ENCODE measurements around the gene SUPT16H.
"Not testable (repeated sequence)": the region's sequence is repeated elsewhere in the genome, so short reads cannot be mapped to it uniquely, and the experiment has no call there.

Gene SUPT16H

DNA sequence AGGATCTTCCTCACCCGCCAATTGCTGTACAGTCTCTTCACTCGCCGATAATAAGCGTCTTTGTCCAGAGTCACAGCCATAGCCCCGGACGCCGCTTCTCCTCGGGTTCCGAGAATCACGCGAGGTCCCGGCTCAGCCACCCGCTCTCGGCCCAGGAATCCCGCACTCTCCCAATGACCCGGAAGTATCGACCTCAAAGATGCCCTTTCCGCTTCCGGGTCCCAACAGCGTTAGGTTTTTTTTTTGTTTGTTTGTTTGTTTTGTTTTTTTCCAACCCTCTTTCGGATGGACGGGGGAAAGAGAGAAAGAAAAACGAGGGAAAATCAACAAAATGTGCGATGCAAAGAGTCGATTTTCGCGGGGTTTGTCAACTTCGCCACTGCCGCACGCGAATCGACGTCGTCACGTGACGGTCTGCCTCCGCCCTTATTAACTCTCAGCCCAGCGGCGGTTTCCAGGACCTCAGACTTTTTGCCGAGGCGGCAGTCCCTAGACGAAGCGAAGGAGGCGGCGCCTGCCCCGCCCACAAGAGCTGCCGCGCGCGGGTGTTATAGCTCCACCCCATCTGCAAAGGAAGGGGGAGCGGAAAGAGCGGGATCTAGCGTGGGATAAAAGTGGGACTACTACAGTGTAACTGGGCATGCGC lies at the start of gene SUPT16H:
SUPT16H (minus strand) TSS at position 172 of the 646 bp plus-strand sequence; CDS start at position 80, 92 bp downstream.
- DNase-seq, result peak; percentile 91

DNA sequence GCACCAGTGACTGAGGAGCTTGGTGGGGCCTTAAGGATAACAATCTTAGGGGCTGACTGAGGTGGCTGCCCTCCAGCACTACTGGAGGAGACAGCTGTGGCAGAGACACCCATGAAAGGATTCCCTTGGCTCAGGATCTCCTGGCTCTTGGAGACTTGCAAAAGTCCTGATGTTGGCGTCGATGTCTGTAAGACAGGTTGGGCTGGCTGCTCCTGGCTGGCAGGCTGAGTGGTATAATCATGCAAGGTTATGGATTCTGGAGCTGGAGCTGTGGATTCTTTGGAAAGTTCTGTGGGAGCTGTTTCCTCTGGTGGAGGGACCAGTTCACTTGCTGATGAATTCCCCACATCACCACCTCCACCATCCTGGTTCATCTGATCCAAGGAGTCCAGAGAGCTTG lies 47.3 kb upstream of the SUPT16H start:
- DNase-seq, result no peak

DNA sequence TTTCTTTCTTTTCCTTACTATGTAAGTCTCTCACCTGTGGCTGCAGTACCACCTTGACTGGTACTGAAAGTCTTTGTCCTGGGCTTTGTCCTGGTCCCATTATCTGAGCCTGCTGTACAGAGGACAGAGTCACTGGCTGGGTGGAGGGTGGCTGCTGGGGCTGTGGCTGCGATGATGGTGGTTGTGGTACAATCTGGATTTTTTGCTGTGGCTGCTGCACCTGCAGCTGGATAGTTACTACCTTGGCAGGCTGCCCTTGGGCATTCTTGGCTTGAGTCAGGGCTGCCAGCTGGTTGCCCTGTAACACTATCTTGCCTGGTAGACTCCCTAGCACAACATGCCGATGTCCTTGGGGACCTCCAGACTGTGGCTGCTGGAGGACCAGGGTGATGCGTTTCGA lies 45.1 kb upstream of the SUPT16H start:
- DNase-seq, result no peak

DNA sequence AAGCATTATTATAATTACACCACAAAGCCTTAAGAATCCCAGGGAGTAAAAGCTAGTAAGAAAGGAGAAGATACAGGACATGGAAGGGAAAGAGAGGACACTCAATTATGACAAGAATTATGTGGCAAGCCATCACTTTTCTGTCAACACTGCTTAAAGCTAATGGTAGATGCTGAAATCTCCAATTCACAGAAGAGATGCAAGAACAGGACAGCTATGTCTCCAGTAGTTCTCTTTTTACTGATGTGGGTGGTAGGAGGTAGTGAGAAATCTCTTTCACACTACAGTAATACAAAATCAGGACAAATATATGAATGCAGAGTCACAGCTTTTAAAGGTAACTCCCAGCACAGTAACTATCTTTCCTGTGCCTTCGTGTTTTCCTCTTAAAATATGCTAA lies 42.9 kb upstream of the SUPT16H start:
- no peak for DNase-seq

DNA sequence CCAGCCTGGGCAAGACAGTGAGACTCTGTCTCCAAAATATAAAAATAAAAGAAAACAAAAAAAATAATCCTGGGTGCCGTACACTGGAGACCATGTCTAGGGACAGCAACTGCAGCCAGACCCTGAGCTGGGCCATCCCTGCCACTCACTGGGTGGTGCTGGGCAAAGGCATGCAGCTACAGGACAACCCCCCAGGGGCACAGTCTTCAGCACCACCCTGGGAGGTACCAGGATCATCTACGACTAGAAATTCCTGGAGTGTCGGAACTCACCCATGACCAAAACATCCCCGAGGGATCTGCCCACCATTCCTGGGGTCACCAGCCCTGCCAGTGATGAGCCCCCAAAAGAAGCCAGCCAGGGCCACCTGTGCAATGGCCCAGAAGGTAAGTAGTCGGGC lies 35.7 kb upstream of the SUPT16H start:
- DNase-seq, result no peak

DNA sequence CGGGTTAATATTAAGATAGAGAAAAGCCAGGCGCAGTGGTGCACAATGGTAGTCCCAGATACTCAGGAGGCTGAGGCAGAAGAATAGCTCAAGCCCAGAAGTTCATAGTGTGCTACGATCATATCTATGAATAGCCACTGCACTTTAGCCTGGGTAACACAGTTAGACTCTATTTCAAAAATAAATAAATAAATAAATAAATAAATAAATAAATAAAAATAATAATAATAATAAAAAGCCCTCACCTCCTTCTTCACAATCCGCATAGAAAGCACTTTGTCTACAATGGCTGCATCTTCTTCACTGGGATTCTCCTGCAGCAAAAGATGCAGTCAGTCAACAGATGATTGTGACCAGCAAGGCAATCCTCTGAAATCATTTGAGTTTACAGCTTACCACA lies 31.5 kb upstream of the SUPT16H start:
- DNase-seq, result no peak

DNA sequence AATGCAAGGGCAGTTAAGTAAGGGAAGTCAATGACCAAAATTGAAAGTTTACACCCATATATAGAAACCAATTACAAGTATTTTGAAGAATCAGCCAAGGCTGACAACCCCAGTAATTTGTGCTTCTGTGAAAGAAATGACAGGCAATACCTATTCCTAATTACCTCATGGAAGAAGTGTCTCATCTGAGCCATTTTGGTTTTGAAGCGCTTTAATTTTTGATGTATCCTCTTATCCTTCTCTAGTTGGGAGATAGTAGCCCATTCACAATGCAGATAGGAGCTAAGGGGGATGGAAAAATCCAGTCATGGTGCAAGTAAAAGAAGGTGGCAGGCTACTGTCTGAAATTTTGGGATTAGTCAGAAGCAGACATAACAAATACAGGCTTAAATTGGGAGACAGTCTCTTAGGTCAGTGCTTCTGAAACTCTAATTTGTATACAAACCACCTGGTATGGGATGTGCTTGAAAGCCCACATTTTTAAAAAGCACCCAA lies 30.4 kb upstream of the SUPT16H start:
- no peak for DNase-seq

DNA sequence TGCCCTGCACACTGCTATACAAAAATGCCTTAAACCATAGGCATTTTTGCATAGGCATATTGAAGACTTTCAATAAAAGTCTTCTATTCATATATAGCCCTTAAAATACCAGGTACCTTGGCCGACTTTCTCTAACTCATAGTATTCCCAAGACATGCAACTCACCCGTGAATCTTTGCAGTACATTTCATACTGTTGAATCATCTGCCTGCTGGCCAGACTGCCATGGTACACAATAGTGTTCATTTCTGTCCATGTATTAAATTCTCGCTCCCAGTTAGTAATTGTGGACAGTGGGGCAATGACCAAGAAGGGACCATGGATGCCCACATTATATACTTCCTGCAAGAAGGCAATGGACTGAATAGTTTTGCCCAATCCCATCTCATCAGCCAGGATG lies 24.3 kb upstream of the SUPT16H start:
- DNase-seq, result no peak

DNA sequence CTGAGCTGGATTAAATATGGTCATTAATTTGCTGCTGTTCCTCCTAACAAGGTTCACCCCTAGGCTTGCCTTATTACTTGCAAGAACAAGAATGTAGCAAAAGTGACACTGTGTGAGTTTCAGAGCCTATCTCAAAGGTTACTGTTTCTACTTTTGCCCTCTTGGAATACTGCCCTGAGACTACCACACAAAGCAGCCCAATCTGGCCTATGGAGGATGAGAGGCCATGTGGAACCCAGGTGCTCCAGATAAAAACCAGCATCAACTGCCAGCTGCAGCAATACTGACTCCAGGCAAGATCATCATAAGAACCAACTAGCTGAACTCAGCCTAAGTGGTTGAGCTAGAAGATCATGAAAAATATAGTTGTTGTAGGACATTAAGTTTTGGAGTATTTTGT lies 22.4 kb upstream of the SUPT16H start:
- no peak for DNase-seq

DNA sequence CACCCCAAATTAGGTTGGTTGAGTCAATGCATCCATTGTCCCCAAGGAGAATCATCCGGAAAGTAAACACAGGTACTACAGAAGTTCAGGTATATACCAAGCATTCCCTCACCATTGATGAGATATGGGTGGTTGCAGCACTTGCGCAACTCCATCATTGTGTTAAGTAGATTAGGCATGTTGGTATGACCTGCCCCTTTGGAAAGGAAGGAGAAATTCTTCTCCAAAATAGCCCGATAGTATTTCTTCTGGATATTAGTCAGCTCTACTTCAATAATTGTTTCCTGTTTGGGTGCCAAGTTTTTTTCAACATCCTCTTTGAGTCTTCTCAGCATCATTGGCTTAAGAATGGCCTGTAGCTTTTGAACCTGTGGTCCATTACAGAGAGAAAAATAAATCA lies 21.3 kb upstream of the SUPT16H start:
- no peak for DNase-seq

DNA sequence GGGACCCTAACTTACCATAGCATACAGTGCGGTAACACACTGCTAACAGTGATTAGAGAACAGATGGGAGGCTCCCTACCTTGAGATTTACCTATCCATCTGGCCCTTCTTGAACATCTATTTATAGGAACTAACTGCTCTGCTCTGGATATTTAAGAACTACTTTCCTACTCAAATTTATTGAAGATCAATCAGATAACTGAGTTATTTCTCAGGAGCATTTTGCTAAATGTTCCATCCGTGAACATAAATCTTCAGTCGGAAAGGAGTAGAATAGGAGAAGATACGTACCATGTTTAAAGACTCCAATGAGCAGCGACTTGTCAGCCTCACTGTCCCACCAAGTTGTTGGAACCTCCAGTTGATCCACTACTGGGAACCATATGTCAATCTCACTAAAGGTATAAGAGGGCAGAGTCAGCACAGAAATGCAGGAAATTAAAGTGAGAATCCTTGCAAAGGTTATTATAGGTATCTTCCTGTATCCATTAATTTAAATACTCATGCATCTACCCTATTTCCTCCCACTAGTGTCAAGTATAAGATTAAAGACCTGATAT lies 15.6 kb upstream of the SUPT16H start:
- DNase-seq, result no peak

DNA sequence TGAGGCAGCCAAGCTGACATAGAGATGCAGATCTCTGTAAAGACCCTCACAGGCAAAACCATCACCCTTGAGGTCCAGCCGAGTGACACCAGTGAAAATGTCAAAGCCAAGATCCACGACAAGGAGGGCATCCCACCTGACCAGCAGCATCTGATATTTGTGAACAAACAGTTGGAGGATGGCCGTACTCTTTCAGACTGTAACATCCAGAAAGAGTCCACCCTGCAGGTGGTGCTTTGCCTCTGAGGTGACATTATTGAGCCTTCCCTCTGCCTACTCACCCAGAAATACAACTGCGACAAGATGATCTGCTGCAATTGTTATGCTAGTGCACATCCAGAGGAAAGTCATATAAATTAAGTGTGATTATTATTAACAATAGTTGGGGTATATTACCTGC lies 15.1 kb upstream of the SUPT16H start:
- no peak for DNase-seq

DNA sequence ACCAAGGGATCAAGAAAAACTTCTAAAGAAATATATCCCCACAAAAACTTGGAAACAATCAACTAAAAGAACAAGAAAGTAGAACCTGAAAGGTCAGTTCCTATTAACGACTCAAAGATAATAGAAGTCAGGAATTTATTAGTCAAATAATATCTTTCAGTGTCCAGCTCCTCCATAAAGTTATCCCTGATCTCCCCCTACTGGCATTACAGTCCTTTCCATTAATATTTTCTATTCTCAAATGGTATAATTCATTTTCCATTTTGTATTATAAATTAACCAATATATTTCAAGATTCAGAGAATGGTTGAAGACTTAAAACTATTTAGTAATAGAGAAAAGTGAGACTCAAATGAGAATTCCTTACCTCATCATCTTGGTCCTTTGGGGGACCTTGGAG lies 11.6 kb upstream of the SUPT16H start:
- DNase-seq, result no peak

DNA sequence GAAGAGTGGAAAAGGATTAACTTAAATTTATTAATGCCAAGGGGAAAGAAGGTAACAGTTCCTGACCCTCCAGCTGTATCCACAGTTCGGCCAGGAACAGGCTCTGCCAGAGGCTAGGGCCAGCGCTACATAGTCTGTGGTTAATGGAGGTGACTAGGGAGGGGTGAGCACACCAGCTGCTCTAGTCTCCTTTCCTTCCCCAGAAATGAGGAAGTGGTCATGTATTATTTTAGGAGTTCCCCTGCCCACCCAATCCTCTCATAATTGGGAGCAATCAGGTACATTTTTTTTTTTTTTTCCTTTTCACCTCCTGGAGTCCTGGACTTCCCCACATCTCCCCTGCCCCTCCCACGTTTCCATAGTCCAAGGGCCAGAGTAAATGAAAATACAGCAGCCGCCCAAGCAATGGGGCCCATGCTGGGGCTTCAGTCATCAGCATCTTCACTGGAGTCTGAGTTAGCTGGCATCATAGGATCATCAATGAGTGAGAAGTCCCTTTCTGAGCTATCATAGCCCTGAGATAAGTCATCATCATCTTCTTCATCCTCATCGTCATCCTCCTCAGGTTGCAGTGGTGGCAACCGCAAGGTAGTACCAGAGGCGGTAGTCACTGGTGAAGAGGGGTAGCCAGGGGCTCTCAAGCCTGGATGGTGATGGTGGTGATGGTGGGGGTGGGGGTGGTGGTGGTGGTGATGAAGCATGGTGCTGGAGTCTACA lies 1.5 kb upstream of the SUPT16H start:
- DNase-seq, result no peak

DNA sequence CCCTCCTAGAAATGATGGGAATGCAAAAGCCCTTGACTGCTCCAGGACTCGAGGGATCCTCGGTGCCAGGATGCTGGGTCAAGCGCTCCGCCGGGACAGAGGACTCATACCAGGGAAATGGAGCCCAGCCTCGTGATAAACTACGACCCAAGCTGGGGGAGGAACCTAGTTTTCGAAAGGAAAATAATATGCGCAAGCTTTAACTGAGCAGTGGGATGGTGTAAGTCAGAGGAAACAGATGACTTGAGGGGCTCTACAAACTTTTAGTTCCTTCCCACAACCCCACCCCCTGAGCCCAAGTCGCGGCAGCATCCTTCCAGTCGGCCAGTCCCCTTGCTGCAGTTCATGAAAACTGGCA lies 654 bp upstream of the SUPT16H start:
- DNase-seq, result no peak

DNA sequence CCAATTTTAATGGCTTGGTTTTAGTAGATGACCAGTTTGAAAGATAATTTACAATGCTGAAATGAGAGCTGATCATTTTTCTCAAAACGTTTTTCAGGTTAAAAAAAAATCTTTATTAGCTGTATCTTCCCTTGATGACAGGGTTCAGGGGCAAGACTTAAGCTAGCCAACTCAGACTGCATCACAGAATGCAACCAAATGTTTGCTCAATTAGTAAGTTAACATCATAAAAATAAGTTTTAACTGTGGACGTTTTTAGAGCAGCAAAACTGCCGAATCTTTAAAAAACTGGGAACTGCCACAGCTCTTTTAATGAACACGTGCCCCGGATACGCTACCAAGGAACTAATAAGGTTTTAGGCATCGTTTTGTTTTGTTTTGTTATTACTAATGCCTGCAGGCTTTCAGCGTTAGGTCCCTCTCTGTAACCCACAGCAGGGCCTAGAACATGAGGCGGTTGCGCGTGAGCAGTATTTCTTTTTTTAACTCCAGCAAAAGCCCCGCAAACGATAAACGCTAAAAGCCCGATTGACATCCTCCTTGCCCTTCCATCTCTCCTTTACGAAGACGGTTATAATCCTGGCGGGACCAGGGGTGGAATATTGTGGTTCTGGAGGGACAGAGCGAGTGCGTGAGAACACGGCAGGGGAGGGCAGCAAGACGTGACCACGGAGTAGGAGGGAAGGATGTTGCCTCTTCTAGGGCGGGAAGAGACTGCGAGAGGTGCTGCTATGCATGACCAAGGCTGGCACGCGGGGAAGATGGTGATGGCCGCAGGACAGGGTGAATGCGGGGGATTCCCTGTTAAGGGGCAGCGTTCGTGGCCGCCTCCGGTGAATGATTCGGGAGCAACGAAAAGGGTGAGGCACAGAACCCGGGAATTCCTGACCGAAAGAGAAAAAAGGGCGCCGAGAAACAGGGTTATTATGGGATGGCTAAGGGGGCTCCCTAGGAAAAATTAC lies 652 bp downstream of the SUPT16H start:
- DNase-seq, result peak; percentile 52

DNA sequence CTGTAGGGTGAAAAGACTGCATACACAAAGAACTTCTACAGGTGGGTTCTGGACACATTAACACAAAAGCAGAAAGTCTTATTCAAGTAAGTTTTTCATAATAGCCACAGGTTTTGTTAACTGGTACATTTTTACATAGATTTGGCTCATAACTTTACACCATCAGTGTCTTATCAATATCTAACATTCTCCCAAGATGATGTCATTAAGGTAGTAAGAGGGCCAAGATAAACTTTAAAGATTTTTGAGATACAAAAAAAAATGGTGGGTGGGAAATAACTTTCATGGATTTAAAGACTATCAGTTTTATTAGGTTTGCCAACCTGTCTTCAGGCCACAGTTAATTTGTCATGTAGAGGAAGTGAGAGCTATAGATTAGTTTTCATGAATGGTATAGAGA lies 1.7 kb downstream of the SUPT16H start:
- DNase-seq, result no peak

DNA sequence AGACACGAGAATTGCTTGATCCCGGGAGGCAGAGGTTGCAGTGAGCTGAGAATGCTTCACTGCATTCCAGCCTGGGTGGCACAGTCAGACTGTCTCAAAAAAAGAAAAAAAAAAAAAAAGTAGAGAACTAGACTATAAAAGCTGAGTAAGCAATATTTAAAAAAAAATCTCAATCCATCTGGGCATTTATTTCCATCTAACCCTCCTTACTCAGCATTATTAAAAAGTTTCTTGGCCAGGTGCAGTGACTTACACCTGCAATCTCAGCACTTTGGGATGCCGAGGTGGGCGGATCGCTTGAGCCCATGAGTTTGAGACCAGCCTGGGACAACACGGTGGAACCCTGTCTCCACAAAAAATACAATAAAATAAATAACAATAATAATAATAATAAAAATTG lies 4.5 kb downstream of the SUPT16H start:
- no peak for DNase-seq

DNA sequence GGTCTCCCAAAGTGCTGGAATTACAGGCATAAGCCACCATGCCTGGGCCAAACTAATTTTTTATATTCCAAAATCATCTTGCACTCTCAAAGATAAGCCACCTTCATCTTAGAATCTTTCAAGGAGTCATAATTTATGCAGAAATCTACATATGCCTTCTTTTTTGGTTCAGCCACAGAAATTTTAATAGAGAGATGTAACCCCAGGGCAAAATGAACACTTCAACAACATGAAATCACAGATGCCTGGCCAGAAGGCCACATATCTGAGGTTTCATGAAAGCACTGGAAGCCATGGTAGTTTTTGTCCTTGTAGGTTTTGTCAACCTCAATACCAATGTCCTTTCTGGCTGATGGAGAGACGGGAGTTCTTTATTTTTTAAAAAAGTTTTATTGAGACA lies 9.8 kb downstream of the SUPT16H start:
- DNase-seq, result no peak

DNA sequence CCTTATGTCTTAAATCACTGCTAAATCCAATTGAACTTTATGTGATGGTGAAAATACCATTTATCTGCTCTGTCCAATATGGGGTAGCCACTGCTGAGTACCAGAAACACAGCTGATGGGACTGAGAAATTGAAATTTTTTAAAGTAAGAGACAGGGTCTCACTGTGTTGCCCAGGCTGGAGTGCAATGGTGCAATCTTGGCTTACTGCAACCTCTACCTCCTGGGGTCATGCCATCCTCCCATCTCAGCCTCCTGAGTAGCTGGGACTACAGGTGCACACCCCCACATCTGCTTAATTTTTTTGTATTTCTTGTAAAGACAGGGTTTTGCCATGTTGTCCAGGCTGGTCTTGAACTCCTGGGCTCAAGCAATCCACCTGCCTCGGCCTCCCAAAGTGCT lies 11.0 kb downstream of the SUPT16H start:
- DNase-seq, result not testable (repeated sequence)

DNA sequence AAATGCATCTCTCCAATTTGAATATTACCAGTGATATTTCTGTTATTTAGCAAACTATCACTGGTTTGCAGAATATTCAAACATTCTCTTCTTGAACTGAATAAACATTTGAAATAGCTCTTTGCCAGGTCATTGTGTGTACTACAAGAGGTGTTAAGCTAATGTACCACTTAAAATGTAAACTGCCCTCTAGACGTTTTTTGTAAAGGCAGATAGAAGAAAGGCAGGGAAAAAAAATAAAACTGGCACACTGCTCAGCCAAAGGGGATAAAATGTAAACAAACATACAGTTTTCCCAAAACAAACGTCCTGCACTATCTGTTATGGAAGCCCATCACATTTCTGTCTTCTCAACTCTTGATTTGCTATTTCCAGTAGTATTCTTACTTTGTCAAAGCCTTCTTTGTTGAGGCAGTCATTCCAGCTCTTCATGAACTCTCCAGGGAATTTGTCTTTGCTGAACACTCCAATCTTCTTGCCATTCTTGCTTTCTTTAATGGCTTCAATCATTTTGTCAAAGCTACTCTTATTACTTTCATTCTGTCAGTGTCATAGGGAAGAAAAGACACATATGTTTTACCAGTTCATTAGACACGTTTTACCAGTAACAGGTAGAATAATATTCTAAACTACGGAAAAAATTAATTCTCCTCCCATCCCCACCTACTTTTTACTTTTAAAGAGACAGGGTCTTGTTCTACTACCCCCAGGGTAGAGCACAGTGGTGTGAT lies 13.7 kb downstream of the SUPT16H start:
- no peak for DNase-seq

DNA sequence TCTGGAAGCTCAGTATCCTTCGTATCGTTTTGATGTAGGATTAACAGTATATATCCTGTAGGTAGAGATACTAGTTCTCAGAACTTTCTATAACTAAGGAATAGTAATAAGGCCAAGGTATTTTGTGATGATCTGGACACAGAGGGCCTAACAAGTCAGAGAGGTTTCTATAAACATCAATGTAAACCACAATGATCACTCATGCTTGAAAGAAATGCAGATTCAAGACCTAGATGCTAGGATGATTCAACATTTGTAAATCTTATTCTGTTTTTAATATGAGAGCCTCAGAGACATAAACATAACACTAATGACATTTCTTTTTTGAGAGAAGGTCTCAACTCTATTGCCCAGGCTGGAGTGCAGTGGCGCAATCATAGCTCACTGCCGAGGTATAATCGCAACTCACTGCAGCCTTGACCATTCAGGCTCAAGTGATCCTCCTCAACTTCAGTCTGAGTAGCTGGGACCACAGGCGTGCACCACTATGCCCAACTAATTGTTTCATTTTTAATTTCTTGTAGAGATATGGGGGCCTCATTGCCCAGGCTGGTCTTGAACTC lies 16.2 kb downstream of the SUPT16H start:
- DNase-seq, result no peak
